A549 (cell line): Measurements from ENCODE around the gene TMEM143. TPM values are rescaled to one million over a fixed set of nuclear protein-coding genes. Genes with fewer than 3 reads are reported as not detected.

Experiments used
- ATAC-seq, 2 experiments: fragments of 200-7000 bp in 1 of 2; fragments of >200 bp in 1 of 2; cut with Nextera tagmentation in 1 of 2; cut with Tn5 transposase in 1 of 2; 3 replicates each; pipeline versions ENCODE4 v1.8.0 to v1.9.1; 2018 to 2020; ENCODE audit warnings: mild to moderate bottlenecking in 1 of 2, moderate library complexity in 1 of 2
- CTCF ChIA-PET: fragments of 300-600 bp; sonication (Branson Sonifier 250); formaldehyde crosslinking; extraction: SDS; loops from one replicate; lab custom pipeline; 2021; ENCODE audit warnings: antibody characterized with exemption, inconsistent platforms; lab: Yijun Ruan, JAX
- POLR2A ChIA-PET: fragments of 350-600 bp; formaldehyde crosslinking; extraction: SDS; loops from one replicate; lab custom pipeline; 2021; ENCODE audit warnings: antibody characterized with exemption, inconsistent platforms; lab: Yijun Ruan, JAX
- DNase-seq, 2 experiments: peaks; one replicate each; pipeline versions ENCODE4 v3.0.0 to v3.0.0-alpha.2; 2011 to 2016; ENCODE audit warnings: low read depth in 1 of 2, low spot score in 1 of 2
- FAIRE-seq: peaks from 2 replicates; lab custom pipeline; 2011; peaks lifted over from hg19 to GRCh38; lab: Jason Lieb, UNC
- H3K27ac ChIP-seq, 2 experiments: fragments of >200 bp; sonication (Bioruptor Twin); formaldehyde crosslinking; 3 replicates each; pipeline ENCODE4 v1.5.1; 2016 to 2017
- H3K4me1 ChIP-seq: fragments of >200 bp; sonication (Bioruptor Twin); formaldehyde crosslinking; 3 replicates; pipeline ENCODE4 v1.6.1; 2016
- H3K4me2 ChIP-seq: fragments of >200 bp; sonication (Bioruptor Twin); formaldehyde crosslinking; 3 replicates; pipeline ENCODE4 v1.6.1; 2016
- H3K4me3 ChIP-seq: fragments of >200 bp; sonication (Bioruptor Twin); formaldehyde crosslinking; 3 replicates; pipeline ENCODE4 v1.5.1; 2016
- H3K9me3 ChIP-seq: fragments of >200 bp; sonication (Bioruptor Twin); formaldehyde crosslinking; 3 replicates; pipeline ENCODE4 v1.6.1; 2016
- CBX8 ChIP-seq: fragments of 200-600 bp; sonication (generic); IDR thresholded peaks from 2 replicates; pipeline ENCODE4 v1.6.1; 2016
- HDAC2 ChIP-seq: fragments of 200-600 bp; sonication (generic); IDR thresholded peaks from 2 replicates; pipeline ENCODE4 v1.6.1; 2016
- HOXB5 ChIP-seq: fragments of 250-450 bp; sonication (Bioruptor Pico); IDR thresholded peaks from 2 replicates; pipeline ENCODE4 v1.5.0; 2020; ENCODE audit warnings: mild to moderate bottlenecking, moderate library complexity
- MAZ ChIP-seq: fragments of 150-350 bp; IDR thresholded peaks from 2 replicates; pipeline ENCODE4 v1.6.1; 2014; ENCODE audit warnings: antibody characterized with exemption, low read depth, low read length, borderline replicate concordance
- MYC ChIP-seq: IDR thresholded peaks from 2 replicates; pipeline ENCODE4 v1.6.1; 2012; ENCODE audit warnings: mild to moderate bottlenecking, inconsistent platforms, low read length, improper control_type of control experiment, borderline replicate concordance
- NR3C1 ChIP-seq: fragments of >200 bp; sonication (Bioruptor Twin); formaldehyde crosslinking; IDR thresholded peaks from 3 replicates; pipeline ENCODE4 v1.6.1; 2017
- PHF8 ChIP-seq: fragments of 200-600 bp; sonication (generic); IDR thresholded peaks from 2 replicates; pipeline ENCODE4 v1.6.1; 2016; ENCODE audit warnings: low read depth, mild to moderate bottlenecking, antibody characterized with exemption, moderate library complexity, borderline replicate concordance
- POLR2A ChIP-seq: IDR thresholded peaks from 2 replicates; pipeline ENCODE4 v1.6.1; 2012; ENCODE audit warnings: mild to moderate bottlenecking, low read length
- RAD21 ChIP-seq, 2 experiments: fragments of >200 bp in 1 of 2; sonication (Bioruptor Twin) in 1 of 2; formaldehyde crosslinking in 1 of 2; IDR thresholded peaks in 1 of 2; conservative IDR thresholded peaks in 1 of 2; 2 replicates in 1 of 2; 3 replicates in 1 of 2; pipeline ENCODE4 v1.6.1; 2012 to 2018; ENCODE audit warnings: inconsistent platforms in 1 of 2
- RARB ChIP-seq: fragments of 250-450 bp; sonication (Bioruptor Pico); IDR thresholded peaks from 2 replicates; pipeline ENCODE4 v1.8.0; 2021; ENCODE audit warnings: mild to moderate bottlenecking, moderate library complexity
- RCOR1 ChIP-seq: fragments of 150-350 bp; IDR thresholded peaks from 2 replicates; pipeline ENCODE4 v1.6.1; 2014; ENCODE audit warnings: antibody characterized with exemption, low read length, low read depth
- RFX5 ChIP-seq: fragments of 450-650 bp; IDR thresholded peaks from 2 replicates; pipeline ENCODE4 v1.7.1; 2014; ENCODE audit warnings: antibody characterized with exemption, mild to moderate bottlenecking, moderate library complexity
- RNF2 ChIP-seq: fragments of 200-600 bp; sonication (generic); IDR thresholded peaks from 2 replicates; pipeline ENCODE4 v1.6.1; 2016; ENCODE audit warnings: low read depth, mild to moderate bottlenecking, antibody characterized with exemption, moderate library complexity, borderline replicate concordance
- SMC3 ChIP-seq: fragments of >200 bp; sonication (Bioruptor Twin); formaldehyde crosslinking; IDR thresholded peaks from 3 replicates; pipeline ENCODE4 v1.6.1; 2018; ENCODE audit warnings: inconsistent platforms
- TFCP2L1 ChIP-seq: fragments of 250-450 bp; sonication (Bioruptor Pico); IDR thresholded peaks from 2 replicates; pipeline ENCODE4 v1.5.0; 2021; ENCODE audit warnings: mild to moderate bottlenecking
- ZNF302 ChIP-seq: fragments of 250-450 bp; sonication (Bioruptor Pico); IDR thresholded peaks from 2 replicates; pipeline ENCODE4 v1.9.0; 2021; ENCODE audit warnings: inconsistent platforms, mild to moderate bottlenecking, moderate library complexity
- WGBS: methylation state at CpG from one replicate; pipeline ENCODE4 v1.1.6; 2017; ENCODE audit errors: missing lambda C conversion rate; 5-methylcytosine and 5-hydroxymethylcytosine counted together
- polyA plus RNA-seq, 4 experiments: library from polyadenylated mRNA; depleted of rRNA in 3 of 4; stranded (reverse); fragments of >200 nt; fragmentation: RNase III in 1 of 4; extraction: RNeasy Plus Mini Kit Qiagen cat#74134 plus additional on column Dnase treatment in 1 of 4; gene quantifications; 2 replicates in 3 of 4; 3 replicates in 1 of 4; pipeline ENCODE4 v1.2.3, GENCODE V29; 2011 to 2017
- TF ChIP-seq, protein P1 (sequence below): fragments of 150-350 bp; IDR thresholded peaks from 2 replicates; pipeline ENCODE4 v1.6.1; 2014; ENCODE audit warnings: low read depth, mild to moderate bottlenecking, low read length
- TF ChIP-seq, protein P2 (sequence below): fragments of >200 bp; sonication (Bioruptor Twin); formaldehyde crosslinking; IDR thresholded peaks from 3 replicates; pipeline ENCODE4 v1.5.1; 2016
- TF ChIP-seq, protein P3 (sequence below): IDR thresholded peaks from 2 replicates; pipeline ENCODE4 v1.6.1; 2012
- TF ChIP-seq, protein P4 (sequence below): IDR thresholded peaks from 2 replicates; pipeline ENCODE4 v1.6.1; 2012

TMEM143 gene
- polyA plus RNA-seq, 2 of the 4 experiments (the other 2 are of a cell fraction), result 6.4 to 7.4 TPM

DNA sequence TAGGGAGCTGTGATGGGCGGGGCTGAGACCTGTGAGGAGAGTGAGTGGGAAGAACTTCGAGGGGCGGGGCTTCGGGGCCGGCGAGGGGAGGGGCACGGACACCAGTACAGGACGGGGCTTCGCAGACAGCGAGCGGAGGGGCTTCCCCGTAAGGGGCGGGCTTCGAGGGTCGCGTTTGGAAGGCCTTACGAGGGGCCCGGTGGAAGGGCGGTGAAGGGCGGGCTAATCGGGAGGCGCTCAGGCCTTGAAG lies 42.4 kb downstream of the TMEM143 start:
- CTCF ChIA-PET, result interaction anchor here (0.5 to 14.4 kb wide), 16 partner anchors 12 to 288 kb away, joined by 3 to 416 read pairs (median 4); partner anchors contain the start of genes EMP3 and KDELR1
- 0% methylated on average over 17 of the region's 22 CpGs for WGBS
- no peak for TF ChIP-seq ZNF302
- no peak for TF ChIP-seq RARB (CRISPR knock-in tag)
- TF ChIP-seq POLR2A, result peak; percentile 24; the same call in 1 of the 2 replicates
- TF ChIP-seq HDAC2, result no peak
- no peak for TF ChIP-seq RFX5
- no peak for TF ChIP-seq RNF2
- TF ChIP-seq NR3C1, result no peak
- TF ChIP-seq, protein P1, sequence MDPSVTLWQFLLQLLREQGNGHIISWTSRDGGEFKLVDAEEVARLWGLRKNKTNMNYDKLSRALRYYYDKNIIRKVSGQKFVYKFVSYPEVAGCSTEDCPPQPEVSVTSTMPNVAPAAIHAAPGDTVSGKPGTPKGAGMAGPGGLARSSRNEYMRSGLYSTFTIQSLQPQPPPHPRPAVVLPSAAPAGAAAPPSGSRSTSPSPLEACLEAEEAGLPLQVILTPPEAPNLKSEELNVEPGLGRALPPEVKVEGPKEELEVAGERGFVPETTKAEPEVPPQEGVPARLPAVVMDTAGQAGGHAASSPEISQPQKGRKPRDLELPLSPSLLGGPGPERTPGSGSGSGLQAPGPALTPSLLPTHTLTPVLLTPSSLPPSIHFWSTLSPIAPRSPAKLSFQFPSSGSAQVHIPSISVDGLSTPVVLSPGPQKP, result no peak
- 0 out of 2 replicates have a peak, but pooled peaks have one; percentile 59 for TF ChIP-seq PHF8
- no peak for TF ChIP-seq RCOR1
- no peak for TF ChIP-seq CBX8
- TF ChIP-seq, protein P2, sequence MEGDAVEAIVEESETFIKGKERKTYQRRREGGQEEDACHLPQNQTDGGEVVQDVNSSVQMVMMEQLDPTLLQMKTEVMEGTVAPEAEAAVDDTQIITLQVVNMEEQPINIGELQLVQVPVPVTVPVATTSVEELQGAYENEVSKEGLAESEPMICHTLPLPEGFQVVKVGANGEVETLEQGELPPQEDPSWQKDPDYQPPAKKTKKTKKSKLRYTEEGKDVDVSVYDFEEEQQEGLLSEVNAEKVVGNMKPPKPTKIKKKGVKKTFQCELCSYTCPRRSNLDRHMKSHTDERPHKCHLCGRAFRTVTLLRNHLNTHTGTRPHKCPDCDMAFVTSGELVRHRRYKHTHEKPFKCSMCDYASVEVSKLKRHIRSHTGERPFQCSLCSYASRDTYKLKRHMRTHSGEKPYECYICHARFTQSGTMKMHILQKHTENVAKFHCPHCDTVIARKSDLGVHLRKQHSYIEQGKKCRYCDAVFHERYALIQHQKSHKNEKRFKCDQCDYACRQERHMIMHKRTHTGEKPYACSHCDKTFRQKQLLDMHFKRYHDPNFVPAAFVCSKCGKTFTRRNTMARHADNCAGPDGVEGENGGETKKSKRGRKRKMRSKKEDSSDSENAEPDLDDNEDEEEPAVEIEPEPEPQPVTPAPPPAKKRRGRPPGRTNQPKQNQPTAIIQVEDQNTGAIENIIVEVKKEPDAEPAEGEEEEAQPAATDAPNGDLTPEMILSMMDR, result no peak
- TF ChIP-seq, protein P3, sequence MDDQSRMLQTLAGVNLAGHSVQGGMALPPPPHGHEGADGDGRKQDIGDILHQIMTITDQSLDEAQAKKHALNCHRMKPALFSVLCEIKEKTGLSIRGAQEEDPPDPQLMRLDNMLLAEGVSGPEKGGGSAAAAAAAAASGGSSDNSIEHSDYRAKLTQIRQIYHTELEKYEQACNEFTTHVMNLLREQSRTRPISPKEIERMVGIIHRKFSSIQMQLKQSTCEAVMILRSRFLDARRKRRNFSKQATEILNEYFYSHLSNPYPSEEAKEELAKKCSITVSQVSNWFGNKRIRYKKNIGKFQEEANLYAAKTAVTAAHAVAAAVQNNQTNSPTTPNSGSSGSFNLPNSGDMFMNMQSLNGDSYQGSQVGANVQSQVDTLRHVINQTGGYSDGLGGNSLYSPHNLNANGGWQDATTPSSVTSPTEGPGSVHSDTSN, result no peak
- TF ChIP-seq, all 56 proteins: peak for 2
- Histone ChIP-seq H3K4me1 (peaks cover 44% of the 10 kb centered on the region), H3K27ac (peak overlapping the region; percentile 92 to 94), H3K4me3 (peak overlapping the region; percentile 57), H3K9me3 (no peaks in the 10 kb centered on the region), H3K4me2 (peak overlapping the region; percentile 91)
- POLR2A ChIA-PET, result interaction anchor here (0.6 to 6.8 kb wide), 17 partner anchors 8 to 298 kb away, joined by 3 to 94 read pairs (median 6); partner anchors contain the start of genes KDELR1, RPL18, SPHK2 and SYNGR4
- DNase-seq (peak; percentile 99), FAIRE-seq (no peak), ATAC-seq (no peak; a peak in 1 of 6 replicates)

DNA sequence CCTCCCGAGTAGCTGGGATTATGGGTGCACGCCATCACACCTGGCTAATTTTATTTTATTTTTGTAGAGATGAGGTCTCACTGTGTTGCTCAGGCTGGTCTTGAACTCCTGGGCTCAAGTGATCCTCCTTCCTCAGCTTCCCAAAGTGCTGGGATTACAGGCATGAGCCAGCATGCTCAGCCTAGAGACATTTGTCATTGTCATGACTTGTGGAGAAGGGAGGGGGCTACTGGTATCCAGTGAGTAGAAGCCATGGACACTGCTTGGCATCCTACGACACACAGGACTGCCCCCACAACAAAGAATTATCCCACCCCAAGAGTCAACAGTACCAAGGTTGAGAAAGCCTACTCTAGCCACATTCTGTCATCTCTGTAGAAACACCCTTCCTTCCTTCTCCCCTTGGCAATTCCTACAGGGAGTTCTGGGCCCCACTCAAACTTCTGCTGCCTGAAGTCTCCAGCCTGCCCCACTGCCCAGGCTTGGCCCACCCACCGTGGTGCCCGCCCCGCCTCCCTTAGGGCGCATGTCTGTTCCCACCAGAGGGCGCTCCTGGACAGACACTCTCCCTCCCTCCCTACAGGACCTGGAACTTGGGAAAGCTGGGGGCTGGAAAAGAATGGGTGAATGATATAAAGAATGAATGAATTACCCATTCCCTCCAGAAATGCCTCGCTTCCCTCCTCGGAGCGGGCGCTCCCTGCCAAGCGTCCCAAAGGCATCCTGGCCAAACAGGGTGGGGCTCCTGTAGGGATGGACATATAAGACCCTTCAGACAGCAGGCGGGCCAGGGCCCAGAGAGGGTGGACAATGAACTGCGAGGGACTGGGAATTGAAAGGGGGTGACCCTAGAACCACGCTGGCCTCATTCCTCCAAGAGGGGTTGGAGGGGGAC lies 43.8 kb downstream of the TMEM143 start:
- DNase-seq (peak; percentile 88 to 89), ATAC-seq (peak; percentile 60 to 79), FAIRE-seq (no peak)
- CTCF ChIA-PET, result interaction anchor here (0.6 to 14.4 kb wide), 37 partner anchors 9 to 289 kb away, joined by 3 to 416 read pairs (median 3); partner anchors contain the start of genes EMP3, GRWD1, KDELR1 and SYNGR4
- TF ChIP-seq, protein P2, result peak; percentile 97
- TF ChIP-seq, protein P4, sequence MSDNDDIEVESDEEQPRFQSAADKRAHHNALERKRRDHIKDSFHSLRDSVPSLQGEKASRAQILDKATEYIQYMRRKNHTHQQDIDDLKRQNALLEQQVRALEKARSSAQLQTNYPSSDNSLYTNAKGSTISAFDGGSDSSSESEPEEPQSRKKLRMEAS, result peak; percentile 36; the same call in 1 of the 2 replicates
- TF ChIP-seq MYC (0 out of 2 replicates have a peak, but pooled peaks have one; percentile 23), RARB (CRISPR knock-in tag) (no peak), RAD21 (conservative IDR thresholded peaks at IDR 0.05 in 1 of 2, IDR thresholded peaks at IDR 0.05 in 1 of 2) (peak; percentile 94 to 97), TFCP2L1 (CRISPR knock-in tag) (no peak), SMC3 (peak; percentile 97), HOXB5 (CRISPR knock-in tag) (no peak), MAZ (peak; percentile 91; the same call in 1 of the 2 replicates)
- TF ChIP-seq, protein P1, result no peak
- POLR2A ChIA-PET, result interaction anchor here (6.8 kb wide), 1 partner anchor 14 kb away, joined by 94 read pairs; no protein-coding TSS in a partner anchor
- Histone ChIP-seq H3K9me3 (no peaks in the 10 kb centered on the region), H3K27ac (peak overlapping the region; percentile 92 to 94), H3K4me3 (no peak overlapping the region; the same call in 2 of the 3 replicates), H3K4me2 (peak overlapping the region; percentile 91), H3K4me1 (peaks cover 37% of the 10 kb centered on the region)
- 22% methylated on average over 16 of the region's 16 CpGs for WGBS
